Esophagus (tissue), 2 donors: ENCODE measurements around the gene SLC25A51. TPM values are rescaled to one million over a fixed set of nuclear protein-coding genes. Genes with fewer than 3 reads are reported as not detected.

ENCODE experiments used
- H3K27ac ChIP-seq, 2 donors: one replicate each; pipeline ENCODE4 v1.5.1; 2013; ENCODE audit warnings: low read depth in 2 of 2, mild to moderate bottlenecking in 2 of 2, inconsistent platforms in 1 of 2, low read length in 1 of 2, moderate library complexity in 1 of 2
- H3K27me3 ChIP-seq, 2 donors: one replicate each; pipeline ENCODE4 v1.6.1; 2013; ENCODE audit warnings: low read length in 2 of 2, control low read depth in 1 of 2, mild to moderate bottlenecking in 1 of 2; ENCODE audit not compliant: insufficient read depth in 2 of 2, control insufficient read depth in 1 of 2
- H3K36me3 ChIP-seq, 2 donors: one replicate each; pipeline ENCODE4 v1.6.1; 2013; ENCODE audit warnings: low read length in 1 of 2; ENCODE audit not compliant: control insufficient read depth in 2 of 2, insufficient read depth in 2 of 2
- H3K4me1 ChIP-seq, 2 donors: one replicate each; pipeline ENCODE4 v1.6.1; 2013; ENCODE audit warnings: low read length in 1 of 2; ENCODE audit not compliant: control insufficient read depth in 2 of 2, insufficient read depth in 2 of 2
- H3K4me3 ChIP-seq, 2 donors: one replicate each; pipeline ENCODE4 v1.5.1; 2013; ENCODE audit warnings: low read length in 2 of 2, mild to moderate bottlenecking in 2 of 2, low read depth in 1 of 2, moderate library complexity in 1 of 2
- H3K9me3 ChIP-seq, 2 donors: one replicate each; pipeline ENCODE4 v1.6.1; 2013; ENCODE audit warnings: mild to moderate bottlenecking in 2 of 2, low read depth in 1 of 2, low read length in 1 of 2, moderate library complexity in 1 of 2; ENCODE audit not compliant: control insufficient read depth in 2 of 2, insufficient read depth in 1 of 2
- WGBS, 2 donors: extraction: QIAGEN DNeasy Blood & Tissue Kit; methylation state at CpG; one replicate each; pipeline ENCODE4 v1.1.7; 2013; 5-methylcytosine and 5-hydroxymethylcytosine counted together
- polyA plus RNA-seq, 2 donors: library from polyadenylated mRNA; stranded (reverse); fragments of 200-250 nt; gene quantifications; one replicate each; pipeline ENCODE4 v1.2.3, GENCODE V29; 2013
- donor health status: healthy with polysubstance abuse.
- donor health status: Bipolar disorder and iron deficiency.

Gene SLC25A51
- polyA plus RNA-seq, 2 donors, result 3.5 to 5.7 TPM

DNA sequence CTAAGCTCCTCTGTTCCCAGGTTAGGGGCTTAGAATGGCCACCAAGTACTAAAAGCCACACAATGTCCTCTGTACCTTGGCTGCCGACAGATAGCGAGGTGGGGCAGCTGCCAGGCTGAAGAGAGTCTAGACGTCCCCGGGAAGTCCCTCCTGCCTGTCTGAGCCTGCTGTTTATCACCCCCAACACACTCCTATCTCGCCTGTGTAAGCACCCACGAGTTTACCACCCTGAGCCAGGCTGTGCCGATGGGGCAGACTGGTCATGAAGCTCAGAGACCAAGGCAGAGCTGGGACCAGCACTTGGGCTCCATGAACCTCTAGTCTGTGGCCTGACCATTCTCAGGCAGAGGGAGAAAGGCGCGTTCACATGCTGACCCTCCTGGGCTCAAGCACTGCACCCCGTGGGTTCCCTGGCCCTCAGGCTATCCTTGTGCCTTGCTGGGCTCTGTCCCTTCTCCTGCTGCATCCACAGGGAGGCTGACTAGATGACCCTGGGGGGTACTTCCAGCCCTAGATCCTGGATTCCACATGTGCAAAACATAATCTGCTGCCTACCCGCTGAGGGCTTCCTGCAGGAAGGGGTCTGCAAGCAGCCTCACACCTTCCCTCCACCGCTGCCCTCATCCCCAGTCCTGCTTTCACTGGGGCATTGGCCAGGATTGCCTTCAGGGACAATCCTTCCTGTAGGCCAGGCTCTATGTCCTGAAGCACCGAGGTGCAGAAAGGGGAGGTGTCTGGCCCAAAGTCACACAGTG, 18.6 kb upstream of the SLC25A51 start:
- H3K27ac ChIP-seq, result peak overlapping the region; percentile 38 to 50
- no peaks in the 10 kb centered on the region for H3K9me3 ChIP-seq
- H3K4me1 ChIP-seq, result peaks cover 0 to 40% of the 10 kb centered on the region in 2 donors
- no peaks in the 10 kb centered on the region for H3K27me3 ChIP-seq
- H3K36me3 ChIP-seq, result peaks cover 0 to 26% of the 10 kb centered on the region in 2 donors
- WGBS, 2 donors, result 50 to 51% methylated on average over 13 of the region's 13 CpGs
- H3K4me3 ChIP-seq, result no peak overlapping the region

DNA sequence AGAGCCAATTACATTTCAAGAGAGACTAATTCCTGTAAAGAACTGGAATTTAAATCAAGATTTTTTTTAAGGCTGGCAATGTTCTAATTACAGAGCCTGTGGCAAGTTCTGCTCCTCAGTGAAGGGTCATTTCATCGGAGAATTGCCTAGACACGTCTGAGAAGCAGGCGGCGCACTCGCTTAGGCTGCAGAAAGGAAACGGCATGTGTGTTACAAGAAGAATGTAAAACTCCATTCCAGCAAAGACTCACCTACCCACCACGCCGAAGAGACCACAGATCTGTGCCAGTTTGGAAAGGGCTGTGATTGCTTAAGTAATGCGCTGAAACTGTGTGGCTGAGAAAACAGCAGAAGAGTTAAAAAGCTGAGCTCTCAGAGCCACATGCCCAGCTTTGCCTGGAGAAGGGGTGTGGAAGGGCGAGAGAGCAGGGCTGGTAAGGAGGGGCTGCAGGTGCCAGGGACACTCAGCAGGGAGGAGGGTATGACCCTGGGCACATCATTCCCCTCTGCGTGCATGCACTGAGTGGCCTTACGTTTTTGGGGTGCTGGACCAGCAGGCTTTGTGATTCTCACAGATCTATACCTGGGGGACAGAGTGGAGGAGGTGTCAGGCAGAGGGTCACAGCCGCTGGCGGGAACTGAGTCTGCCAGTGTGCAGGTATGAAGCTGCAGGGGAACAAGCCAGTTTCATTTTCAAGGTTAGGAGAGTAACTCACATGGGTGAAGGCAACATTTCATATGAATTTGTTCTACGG, 17.8 kb upstream of the SLC25A51 start:
- peaks cover 0 to 45% of the 10 kb centered on the region in 2 donors for H3K4me1 ChIP-seq
- WGBS, 2 donors, result 51 to 60% methylated on average over 15 of the region's 15 CpGs
- no peak overlapping the region for H3K4me3 ChIP-seq
- H3K36me3 ChIP-seq, result peaks cover 0 to 25% of the 10 kb centered on the region in 2 donors
- H3K9me3 ChIP-seq, result no peaks in the 10 kb centered on the region
- H3K27me3 ChIP-seq, result no peaks in the 10 kb centered on the region
- peak overlapping the region; percentile 38 to 47 for H3K27ac ChIP-seq

GRCh38 chr9:37921168-37921510, 17.2 kb upstream of the SLC25A51 start:
- Histone ChIP-seq H3K36me3 (peaks cover 0 to 23% of the 10 kb centered on the region in 2 donors), H3K27ac (peak overlapping the region in 1 of 2 donors; percentile 71), H3K9me3 (no peaks in the 10 kb centered on the region), H3K4me3 (no peak overlapping the region), H3K27me3 (no peaks in the 10 kb centered on the region), H3K4me1 (peaks cover 0 to 41% of the 10 kb centered on the region in 2 donors)
- 56 to 74% methylated on average over 7 of the region's 7 CpGs for WGBS, 2 donors

DNA sequence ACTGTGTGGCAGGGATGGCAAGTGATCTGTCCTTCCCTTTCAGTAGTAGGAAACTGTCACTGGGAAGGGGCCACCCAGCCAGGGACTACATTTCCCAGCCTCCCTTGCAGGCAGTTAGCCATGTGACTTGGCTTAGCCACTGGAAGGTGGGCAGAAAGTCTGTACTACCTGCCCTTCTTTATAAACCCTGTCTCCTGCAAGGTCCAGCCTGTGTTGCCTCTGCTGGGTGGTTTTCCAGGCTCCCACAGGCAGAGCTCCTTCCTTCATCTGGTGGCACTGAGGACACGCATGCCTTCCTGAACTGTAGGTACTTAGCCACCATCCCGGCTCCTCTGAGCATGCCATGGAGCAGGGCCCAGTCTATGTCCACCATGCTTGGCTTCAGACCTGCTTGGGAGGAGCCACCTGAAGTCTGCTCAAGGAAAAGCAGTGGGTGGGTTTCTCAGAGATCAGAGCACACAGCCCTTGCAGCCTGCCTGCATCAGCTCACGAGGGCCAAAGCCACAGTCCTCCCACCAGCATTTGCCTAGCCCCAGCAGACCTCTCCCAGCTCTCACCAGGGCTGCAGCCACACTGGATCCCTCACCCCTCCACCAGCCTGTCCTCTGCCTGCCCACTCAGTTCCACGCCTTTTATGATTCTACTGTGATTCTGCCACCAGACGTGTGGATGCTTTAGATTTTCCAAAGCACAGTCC, 16.7 kb upstream of the SLC25A51 start:
- Histone ChIP-seq H3K4me3 (no peak overlapping the region), H3K36me3 (peaks cover 0 to 22% of the 10 kb centered on the region in 2 donors), H3K4me1 (peaks cover 0 to 36% of the 10 kb centered on the region in 2 donors), H3K9me3 (no peaks in the 10 kb centered on the region), H3K27me3 (no peaks in the 10 kb centered on the region), H3K27ac (peak overlapping the region; percentile 17 to 71)
- 65 to 88% methylated on average over 5 of the region's 5 CpGs for WGBS, 2 donors

GRCh38 chr9:37919956-37920335, 16.0 kb upstream of the SLC25A51 start:
- peaks cover 0 to 36% of the 10 kb centered on the region in 2 donors for H3K4me1 ChIP-seq
- H3K36me3 ChIP-seq, result peaks cover 0 to 22% of the 10 kb centered on the region in 2 donors
- no peaks in the 10 kb centered on the region for H3K27me3 ChIP-seq

DNA sequence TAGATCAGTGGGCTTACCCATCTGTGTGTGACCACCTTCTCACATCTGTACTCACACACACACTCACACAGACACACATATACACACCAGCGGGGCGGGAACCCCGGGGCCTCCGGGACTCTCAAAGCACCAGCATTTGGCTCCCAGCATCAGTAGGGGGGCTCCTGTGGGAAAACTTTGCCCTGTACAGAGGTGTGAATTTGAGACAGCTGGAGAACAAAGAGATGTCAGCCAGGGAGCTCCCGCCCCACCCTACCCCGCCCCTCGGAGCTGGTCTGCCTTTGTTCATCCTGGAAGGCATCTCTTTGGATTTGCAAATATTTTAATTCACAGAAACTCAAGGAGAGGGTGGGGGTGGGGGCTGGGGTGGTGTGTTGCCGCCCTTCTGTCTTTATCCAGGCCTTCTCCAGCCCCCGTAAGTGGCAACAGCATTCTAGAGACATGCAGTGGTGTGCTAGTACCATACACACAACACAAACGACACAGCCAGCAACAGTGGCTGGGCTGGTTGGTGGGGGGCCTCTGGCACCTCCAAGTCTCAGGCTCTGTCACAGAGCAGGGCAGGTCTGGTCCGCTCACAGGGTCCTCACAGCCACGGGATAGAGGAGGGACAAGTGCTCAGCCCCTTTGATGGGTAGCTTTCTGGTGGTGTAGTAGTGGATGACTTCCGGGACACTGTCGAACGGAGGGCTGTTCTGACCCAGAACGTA, 15.5 kb upstream of the SLC25A51 start:
- no peaks in the 10 kb centered on the region for H3K9me3 ChIP-seq
- H3K36me3 ChIP-seq, result peaks cover 0 to 20% of the 10 kb centered on the region in 2 donors
- H3K27me3 ChIP-seq, result no peaks in the 10 kb centered on the region
- H3K27ac ChIP-seq, result no peak overlapping the region
- H3K4me3 ChIP-seq, result no peak overlapping the region
- H3K4me1 ChIP-seq, result peaks cover 0 to 36% of the 10 kb centered on the region in 2 donors
- 77 to 85% methylated on average over 16 of the region's 16 CpGs for WGBS, 2 donors

More at GRCh38 chr9:37919956-37920335, 16.0 kb upstream of the SLC25A51 start:
- Histone ChIP-seq H3K4me3 (no peak overlapping the region), H3K27ac (no peak overlapping the region), H3K9me3 (no peaks in the 10 kb centered on the region)
- 82 to 93% methylated on average over 6 of the region's 6 CpGs for WGBS, 2 donors

DNA sequence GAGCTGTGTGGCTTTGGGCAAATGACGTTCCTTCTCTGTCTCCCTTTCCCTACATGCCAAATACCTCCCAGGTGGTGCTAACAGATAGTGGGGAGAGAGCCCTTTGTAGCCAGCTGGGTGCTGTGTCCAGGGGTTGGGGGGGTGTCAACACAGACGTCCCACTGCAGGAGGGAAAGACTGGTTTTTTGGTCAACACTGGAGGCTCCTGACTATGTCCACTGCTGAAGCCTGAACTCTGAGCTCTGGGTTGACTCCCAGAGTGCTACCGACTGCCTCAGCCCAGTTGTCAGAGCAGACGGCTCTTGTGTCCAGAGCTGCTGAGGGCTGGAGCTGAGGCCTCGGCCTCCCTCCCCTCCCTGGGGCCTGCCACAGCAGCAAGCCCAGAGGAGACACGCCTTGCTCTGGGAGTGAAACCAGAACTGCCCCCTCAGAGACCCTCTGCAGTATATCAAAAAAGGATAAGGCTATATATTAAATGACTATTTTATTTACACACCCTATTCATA, 14.8 kb upstream of the SLC25A51 start:
- WGBS, 2 donors, result 75 to 81% methylated on average over 6 of the region's 6 CpGs
- H3K9me3 ChIP-seq, result no peaks in the 10 kb centered on the region
- peaks cover 0 to 20% of the 10 kb centered on the region in 2 donors for H3K36me3 ChIP-seq
- no peak overlapping the region for H3K27ac ChIP-seq
- no peak overlapping the region for H3K4me3 ChIP-seq
- peaks cover 0 to 35% of the 10 kb centered on the region in 2 donors for H3K4me1 ChIP-seq
- H3K27me3 ChIP-seq, result no peaks in the 10 kb centered on the region

- WGBS, 2 donors, result 63 to 81% methylated on average over 21 of the region's 21 CpGs
- H3K27ac ChIP-seq, result peak overlapping the region; percentile 45 to 52
- H3K27me3 ChIP-seq, result no peaks in the 10 kb centered on the region
- H3K4me3 ChIP-seq, result no peak overlapping the region
- H3K9me3 ChIP-seq, result no peaks in the 10 kb centered on the region
- H3K36me3 ChIP-seq, result peaks cover 0 to 18% of the 10 kb centered on the region in 2 donors
- H3K4me1 ChIP-seq, result peaks cover 0 to 30% of the 10 kb centered on the region in 2 donors
These were observed 14.1 kb upstream of the SLC25A51 start for GRCh38 chr9:37917801-37918664.
